ENCODE measurements around the gene MAN1A1.

The MAN1A1 gene

DNA sequence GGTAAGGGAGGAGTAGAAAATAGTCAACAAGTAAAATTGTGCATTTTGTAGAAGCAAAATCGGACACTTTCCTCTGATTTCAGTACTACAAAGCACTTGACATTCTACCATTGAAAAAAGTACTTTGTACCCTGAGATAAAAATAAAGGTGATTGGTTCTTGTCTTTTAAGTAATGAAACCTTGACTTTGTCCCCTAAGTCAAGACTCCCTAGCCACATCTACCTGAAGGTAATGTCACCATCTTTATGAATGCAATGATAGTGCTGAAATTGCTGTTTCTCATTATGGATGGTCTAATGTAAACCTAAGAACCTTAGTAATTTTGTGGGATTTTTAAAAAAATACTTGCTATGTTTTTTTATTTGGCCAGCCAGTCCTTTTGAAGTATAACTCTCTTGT lies 2.4 kb upstream of the MAN1A1 start:
- TF ChIP-seq, protein P1, sequence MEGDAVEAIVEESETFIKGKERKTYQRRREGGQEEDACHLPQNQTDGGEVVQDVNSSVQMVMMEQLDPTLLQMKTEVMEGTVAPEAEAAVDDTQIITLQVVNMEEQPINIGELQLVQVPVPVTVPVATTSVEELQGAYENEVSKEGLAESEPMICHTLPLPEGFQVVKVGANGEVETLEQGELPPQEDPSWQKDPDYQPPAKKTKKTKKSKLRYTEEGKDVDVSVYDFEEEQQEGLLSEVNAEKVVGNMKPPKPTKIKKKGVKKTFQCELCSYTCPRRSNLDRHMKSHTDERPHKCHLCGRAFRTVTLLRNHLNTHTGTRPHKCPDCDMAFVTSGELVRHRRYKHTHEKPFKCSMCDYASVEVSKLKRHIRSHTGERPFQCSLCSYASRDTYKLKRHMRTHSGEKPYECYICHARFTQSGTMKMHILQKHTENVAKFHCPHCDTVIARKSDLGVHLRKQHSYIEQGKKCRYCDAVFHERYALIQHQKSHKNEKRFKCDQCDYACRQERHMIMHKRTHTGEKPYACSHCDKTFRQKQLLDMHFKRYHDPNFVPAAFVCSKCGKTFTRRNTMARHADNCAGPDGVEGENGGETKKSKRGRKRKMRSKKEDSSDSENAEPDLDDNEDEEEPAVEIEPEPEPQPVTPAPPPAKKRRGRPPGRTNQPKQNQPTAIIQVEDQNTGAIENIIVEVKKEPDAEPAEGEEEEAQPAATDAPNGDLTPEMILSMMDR (IDR thresholded peaks at IDR 0.05; ENCODE audit: borderline replicate concordance, insufficient read depth, low read depth, low read length), result no peak
- no peak overlapping the region for H3K4me3 ChIP-seq (ENCODE audit: low read depth, low read length)

DNA sequence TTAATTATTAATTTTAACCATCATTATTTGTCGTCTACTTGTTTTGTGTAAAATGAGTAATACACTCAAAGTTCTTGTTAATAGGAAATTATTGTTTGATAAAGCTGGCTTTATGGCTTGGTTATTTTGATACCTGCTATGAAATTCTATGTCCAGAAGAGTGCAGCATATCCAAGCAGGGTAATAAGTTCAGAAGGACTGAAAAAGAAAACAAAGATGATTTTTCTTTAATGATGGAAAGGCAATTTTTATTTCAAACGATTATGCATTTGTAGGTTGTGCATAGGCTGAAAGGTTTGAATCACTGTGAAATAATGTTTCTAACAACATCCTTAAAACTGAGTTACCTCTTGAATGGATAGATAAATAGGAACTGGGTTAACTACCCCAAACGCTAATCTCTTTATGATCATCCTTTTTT lies 1.4 kb upstream of the MAN1A1 start:
- no peak overlapping the region for H3K4me3 ChIP-seq (ENCODE audit: low read depth, low read length)
- TF ChIP-seq, protein P1 (IDR thresholded peaks at IDR 0.05; ENCODE audit: borderline replicate concordance, insufficient read depth, low read depth, low read length), result peak; percentile 24; the same call in 1 of the 2 replicates

DNA sequence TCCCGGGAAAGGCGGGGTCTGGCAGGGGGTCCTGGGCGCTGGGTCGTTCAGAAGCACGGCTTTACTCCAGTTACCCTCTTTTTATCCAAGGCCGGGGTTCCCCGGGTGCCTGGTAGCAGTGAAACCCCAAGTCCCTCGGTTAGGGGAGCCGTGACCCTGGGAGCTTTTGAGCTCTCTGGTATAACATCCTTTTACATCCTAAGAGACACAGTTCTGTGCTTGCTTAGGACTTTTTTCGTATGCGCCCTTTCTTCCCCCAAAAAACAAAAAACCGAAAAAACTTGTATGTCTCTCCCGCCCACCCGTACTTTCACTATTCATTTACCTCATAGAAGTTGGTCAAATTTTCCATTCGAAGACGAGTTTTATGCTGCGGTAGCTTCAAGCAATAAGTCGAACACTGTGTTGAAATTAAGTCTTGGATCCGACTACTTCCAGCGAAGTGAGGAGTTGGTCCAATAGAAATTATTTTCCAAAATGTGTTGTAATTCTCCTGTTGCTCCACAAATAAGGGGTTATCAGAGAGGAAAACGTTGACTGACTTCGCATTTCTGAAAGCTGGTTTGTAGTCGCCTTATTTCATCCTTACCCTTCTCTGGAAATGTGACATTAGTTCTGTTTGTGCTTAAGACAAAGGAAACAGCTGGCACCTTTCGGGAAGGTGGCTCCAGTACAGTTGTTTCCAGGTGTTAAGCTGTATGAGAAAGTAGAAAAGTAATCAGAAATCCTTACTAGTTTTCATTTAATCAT lies 816 bp upstream of the MAN1A1 start:
- peak overlapping the region; percentile 84 for H3K4me3 ChIP-seq (ENCODE audit: low read depth, low read length)
- TF ChIP-seq, protein P1 (IDR thresholded peaks at IDR 0.05; ENCODE audit: borderline replicate concordance, insufficient read depth, low read depth, low read length), result no peak

DNA sequence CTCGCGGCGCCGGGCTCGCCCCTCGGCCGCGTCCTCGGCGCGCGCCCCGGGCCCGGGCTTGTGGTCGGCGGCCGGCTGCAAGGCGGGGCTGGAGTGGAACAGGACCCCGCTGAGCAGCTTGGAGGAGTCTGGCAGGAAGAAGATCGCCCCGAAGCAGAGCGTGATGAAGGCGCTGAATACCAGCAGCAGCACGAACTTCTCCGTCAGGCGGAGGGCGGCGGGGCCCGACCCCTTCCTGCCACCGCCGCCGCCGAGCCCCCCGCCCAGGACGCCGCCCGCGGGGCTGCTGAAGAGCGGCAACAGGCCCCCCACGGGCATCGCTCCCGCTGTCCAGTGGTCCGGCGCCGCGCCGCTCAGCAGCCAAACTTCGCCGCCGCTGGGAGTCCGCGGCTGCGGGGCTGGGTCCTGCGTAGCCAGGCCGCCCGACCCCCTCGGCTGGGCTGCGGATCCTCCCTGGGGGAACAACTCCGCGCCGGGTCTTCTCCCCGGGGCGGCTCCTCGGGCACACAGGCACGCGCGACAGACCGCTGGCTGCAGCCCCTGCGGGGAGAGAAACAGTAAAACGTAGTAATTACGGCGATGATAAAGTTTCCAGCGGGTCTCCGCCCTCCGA lies 707 bp downstream of the MAN1A1 start:
- TF ChIP-seq, protein P1 (IDR thresholded peaks at IDR 0.05; ENCODE audit: borderline replicate concordance, insufficient read depth, low read depth, low read length), result no peak

DNA sequence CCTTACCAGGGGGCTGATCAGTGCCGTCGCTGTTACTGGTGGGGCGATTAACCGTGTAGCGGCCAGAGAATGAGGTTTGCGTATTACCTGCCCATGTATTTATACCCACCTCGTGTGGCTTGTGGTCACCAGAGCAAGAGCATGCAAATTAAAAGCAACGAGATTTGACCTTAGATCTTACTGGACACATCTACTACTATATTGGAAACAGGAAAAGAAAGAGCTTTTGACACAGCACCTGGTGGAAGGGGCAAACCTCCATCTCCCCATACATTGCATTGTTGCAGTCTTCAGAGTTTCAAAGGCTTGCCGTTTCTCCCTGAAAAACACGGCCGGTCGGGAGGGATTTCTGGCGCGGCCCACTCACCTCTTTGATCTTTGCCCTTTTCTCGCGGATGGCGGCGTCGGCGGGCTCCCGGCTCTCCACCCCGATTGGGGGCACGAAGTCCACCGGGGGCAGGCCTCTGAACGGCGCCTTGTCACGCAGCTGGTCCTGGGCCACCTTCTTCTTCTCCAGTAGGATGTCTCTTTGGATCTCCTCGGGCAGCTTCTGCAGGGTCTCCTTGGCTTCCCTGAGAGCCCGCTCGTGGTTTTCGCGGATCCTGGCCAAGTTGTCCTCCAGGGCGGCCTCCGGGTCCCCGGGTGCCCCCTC lies 1.3 kb downstream of the MAN1A1 start:
- H3K4me3 ChIP-seq (ENCODE audit: low read depth, low read length), result peak overlapping the region; percentile 84
- TF ChIP-seq, protein P1 (IDR thresholded peaks at IDR 0.05; ENCODE audit: borderline replicate concordance, insufficient read depth, low read depth, low read length), result no peak

More for the DNA sequence above, 707 bp downstream of the MAN1A1 start:
- peak overlapping the region; percentile 84 for H3K4me3 ChIP-seq (ENCODE audit: low read depth, low read length)

DNA sequence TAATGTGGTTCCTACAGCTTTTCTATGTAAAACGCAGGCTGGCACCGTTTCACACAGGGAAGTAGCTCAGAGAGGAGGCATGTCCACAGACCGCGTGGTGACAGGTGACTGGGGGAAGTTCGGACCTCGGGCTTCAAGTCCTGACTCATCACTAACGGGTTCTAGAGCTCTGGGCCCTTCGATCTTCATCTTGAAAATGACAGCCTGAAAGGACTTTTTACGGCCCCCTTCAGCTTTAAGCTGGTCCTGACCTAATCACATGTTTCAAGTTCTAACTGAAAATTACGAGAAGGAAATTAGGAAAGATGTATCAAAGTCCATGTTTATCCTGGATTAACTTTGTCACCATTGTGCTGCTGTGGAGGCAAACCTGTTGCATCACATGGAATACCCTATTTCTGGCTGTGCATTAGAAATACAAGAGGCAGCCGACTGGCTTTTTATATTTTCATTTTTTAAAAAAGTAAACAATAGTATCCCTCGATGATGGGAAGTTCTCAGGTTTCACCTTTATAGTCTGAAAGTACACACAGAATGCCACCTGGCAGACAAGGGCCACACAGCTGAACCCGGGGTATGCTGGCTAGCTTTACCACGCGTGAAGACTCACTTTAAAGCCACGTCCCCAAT lies 2.0 kb downstream of the MAN1A1 start:
- H3K4me3 ChIP-seq (ENCODE audit: low read depth, low read length), result peak overlapping the region; percentile 3
- TF ChIP-seq, protein P1 (IDR thresholded peaks at IDR 0.05; ENCODE audit: borderline replicate concordance, insufficient read depth, low read depth, low read length), result no peak
